ENCODE data around the gene FGFR3.
A peak's percentile ranks its signal among the peaks of the same experiment; 100 is the strongest.

The FGFR3 gene

DNA sequence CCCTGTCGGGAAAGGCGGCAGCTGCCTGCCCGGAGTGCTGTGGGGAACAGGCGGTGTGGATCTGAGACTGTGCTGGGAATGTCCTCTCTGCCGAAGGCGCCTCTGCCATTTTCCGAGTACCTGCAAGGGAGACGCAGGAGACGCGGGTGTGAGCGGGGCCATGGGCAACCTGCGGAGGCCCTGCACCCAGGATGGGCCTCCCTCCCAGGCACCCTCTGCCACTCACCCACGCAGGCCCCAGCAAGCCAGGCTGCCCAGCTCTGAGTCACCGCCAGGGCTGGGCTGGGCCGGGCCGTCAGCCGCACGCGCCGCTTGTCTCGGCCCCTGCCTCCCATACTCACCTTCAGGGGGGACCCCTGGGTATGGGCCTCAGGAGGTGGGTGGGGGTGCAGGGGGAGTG, 3.5 kb upstream of the FGFR3 start:
- no peak for DNase-seq

- DNase-seq: no peak
Observed at GRCh38 chr4:1790005-1790404, 3.1 kb upstream of the FGFR3 start.

DNA sequence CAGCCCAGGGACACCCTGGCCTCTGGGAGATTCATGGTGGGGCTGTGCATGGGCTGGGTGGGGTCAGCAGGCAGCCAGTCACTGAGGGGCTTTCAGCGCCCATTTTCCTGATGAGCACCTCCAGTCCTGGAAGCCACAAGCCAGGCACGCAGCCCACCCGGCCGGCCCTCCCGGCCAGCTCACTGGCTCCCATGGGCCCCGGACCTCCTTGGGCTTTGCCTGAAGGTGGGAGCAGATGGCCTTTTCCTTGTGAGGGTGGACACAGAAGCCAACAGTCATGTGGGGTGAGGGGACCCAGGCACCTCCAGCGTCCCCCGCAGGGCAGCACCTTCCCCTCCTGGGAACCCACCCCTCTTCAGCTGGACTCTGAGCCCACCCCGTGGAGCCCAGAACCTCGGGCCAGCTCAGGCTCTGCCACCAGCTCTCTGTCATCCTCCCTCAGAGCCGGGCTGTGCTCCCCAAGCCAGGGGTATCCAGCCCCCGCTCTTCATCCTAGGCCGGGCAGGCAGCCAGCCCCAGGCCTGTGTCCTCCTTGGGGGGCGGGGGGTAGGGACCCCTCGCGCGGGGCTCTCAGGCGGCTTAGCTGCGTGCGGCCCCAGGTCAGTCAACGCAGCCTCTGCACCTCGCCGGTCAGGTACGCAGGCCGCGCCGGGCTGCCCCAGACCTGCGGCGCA, 798 bp upstream of the FGFR3 start:
- DNase-seq: no peak

GRCh38 chr4:1793496-1793840, 375 bp downstream of the FGFR3 start:
- no peak for DNase-seq

DNA sequence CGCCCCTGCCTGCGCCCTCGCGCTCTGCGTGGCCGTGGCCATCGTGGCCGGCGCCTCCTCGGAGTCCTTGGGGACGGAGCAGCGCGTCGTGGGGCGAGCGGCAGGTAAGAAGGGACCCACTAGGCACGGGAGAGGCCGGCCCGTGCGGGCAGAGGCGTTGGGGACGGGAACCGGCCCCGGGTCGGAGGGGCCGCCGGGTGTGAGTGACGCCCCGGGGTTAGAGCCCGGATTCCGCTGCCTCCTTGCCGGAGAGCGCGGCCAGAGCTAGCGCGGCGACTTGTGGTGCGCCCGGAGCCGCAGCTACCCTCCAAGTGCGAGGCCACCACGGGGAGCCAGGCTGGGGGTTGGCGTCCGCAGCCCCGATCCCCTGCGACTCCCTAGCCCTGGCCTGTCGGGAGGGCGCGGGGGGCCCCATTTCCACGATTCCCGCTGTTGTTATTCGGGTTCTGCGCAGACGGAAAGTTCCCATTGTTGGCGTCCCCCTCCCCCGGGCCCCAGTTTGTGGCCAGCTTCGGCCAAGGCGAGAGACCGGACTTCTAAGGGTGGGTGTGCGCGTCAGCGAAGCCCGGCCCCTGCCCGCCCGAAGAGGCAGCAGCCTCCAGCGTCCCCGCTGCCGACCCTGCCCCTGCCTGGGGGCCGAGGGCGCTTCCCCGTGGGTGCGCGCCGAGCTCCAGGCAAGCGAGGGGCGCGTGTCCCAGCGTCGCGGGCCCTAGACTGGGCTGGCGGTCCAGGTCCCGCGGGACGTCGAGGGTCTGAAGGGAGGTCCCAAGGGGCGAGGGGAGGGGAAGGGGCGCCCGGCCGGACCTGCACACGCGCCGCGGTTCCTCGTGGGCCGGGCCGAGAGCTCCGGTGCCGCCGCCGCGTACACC, 1.1 kb downstream of the FGFR3 start:
- no peak for DNase-seq

- DNase-seq: no peak
Observed at GRCh38 chr4:1794809-1795298, 1.8 kb downstream of the FGFR3 start.

DNA sequence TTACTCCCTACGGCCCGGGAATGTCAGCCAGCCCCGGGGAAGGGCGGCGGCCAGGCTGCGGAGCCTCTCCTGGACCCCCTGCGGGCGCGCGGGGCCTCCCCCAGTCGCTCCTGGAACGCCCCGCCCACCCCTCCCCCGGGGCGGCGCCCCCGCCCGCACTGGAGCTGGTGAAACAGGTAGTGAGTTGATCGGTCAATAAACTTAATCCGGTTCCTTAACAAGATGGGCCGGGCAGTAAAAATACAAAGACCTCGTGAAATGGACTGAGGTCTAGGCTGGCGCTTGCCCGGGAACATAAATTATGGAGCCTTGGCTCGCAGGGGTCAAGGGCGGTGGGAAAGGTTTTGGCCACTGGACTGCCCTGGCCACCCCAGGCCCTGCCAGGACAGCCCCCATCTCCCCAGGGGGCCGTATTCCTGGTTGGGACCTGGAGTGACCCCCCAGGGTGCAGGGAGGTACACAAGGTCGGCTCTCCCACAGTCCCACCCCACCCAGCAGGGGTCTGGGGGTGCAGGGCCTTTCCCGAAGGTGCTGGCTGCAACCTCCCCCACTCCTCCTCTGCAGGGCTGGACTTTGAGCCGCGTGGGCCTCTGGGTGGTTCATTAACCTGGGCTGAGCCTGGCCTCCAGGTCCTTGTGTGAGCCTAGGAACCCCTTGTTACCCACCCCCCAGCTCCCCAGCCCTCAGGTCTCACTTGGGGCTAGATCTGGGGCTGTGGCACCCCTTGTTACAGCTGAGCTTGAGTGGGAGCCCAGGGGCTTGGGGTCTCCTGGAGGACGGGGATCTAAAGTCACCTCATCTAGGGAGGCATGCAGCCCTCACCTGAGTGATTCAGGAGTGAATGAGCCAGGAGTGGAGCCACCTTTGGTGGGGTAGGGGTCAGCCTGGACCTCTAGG, 2.5 kb downstream of the FGFR3 start:
- DNase-seq: peak; percentile 31

DNA sequence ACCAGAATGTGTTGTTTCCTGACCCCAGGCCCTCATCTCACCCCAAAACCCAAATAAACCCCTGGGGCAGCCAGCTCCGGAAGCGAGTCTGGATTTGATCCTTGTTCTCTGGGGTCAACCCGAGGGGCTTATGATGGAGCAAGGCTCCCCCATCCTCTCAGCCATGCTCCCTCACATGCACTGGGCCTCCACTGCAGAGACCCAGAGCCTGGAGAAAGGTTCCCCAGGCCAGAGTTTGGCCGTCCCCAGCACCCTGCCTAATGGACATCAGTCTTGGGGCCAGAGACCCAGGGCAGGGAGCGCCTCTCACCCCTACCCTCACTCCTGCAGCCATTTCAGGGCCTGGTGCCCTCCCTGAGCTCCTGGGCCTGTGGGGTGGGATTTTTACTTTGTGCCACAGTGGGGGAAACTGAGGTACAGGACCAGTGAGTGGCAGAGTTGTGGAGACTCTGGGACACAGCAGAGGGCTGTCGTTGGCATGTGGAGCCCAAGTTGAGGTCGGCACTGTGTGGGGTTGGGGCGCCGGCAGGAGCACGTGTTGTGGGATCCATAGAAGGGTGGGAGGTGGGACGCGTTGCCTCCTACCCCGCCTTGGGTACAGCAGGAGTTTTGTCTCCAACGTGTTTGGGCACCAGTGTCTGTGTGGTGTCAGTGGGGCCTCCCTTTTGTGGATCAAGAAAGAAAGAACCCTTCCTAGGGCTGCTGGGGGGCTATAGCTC, 3.6 kb downstream of the FGFR3 start:
- DNase-seq: no peak

GRCh38 chr4:1797298-1797860, 4.3 kb downstream of the FGFR3 start:
- DNase-seq: no peak

GRCh38 chr4:1797861-1798579, 4.9 kb downstream of the FGFR3 start:
- no peak for DNase-seq

DNA sequence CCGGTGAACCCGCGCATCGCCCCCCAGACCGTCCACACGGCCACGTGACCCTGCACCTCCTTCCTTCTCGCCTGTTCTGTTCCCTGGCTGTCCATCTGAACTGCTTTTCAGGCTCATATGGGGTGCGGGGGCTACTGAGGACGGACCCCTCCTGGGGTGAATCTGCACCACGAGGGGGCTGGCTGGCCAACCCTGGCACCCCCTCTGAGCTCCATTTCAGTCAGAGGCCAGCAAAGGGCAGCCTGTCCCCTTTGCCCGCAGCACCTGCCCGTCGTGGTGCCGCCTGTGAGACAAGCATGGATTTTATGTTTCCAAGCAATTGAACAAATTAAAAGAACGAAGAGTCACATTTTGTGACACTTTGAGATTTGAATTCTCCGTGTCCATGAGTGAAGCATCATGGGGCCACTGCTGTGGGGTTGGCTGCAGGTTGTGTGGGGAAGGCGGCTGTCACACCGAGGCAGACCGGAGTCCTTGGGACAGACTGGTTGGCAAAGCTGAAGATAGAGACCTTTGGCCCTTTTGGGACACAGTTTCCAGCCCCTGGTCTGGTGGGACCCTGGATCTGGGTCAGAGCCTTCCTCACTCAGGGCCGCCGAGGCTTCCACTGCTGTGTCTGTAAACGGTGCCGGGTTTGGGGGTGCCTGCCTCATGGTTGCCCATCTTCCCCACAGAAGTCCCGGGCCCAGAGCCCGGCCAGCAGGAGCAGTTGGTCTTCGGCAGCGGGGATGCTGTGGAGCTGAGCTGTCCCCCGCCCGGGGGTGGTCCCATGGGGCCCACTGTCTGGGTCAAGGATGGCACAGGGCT, 5.7 kb downstream of the FGFR3 start:
- no peak for DNase-seq

DNA sequence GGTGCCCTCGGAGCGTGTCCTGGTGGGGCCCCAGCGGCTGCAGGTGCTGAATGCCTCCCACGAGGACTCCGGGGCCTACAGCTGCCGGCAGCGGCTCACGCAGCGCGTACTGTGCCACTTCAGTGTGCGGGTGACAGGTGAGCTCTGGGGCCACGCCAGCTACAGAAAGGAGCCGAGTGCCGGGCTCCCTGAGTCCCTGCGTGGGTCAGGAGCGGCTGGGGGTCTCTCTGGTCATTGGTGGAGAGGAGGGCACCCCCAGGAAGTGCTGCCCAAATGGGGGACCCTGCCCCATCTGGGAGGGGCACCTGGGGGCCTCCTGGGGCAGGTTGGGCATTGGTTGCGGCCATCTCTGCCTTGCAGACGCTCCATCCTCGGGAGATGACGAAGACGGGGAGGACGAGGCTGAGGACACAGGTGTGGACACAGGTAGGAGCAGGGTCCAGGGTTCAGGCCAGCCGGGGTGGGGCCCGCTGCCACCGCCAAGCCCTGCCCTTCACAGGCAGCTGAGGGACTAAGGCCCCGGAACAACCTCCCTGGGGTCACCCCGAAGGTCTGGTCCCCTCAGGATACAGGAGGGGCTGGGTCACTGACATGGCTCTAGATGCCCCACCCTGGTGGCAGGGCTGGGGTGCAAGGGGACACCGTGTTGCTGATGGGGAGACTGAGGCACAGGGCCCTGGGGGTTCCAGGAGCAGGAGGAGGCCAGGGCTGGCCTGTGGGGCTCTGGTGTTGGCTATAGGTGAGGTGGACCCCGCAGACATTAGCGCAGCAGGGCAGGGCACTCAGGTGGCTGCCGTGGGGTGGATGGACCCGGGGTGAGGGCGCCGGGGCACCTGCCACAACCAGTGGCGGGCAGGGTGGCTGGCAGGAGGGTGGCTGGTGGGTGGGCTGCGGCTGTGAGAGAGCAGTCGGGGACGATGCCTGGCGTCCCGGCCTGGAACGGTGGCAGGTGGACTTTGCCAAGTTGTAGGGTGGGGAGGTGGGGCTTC, 6.6 kb downstream of the FGFR3 start:
- DNase-seq: no peak

DNA sequence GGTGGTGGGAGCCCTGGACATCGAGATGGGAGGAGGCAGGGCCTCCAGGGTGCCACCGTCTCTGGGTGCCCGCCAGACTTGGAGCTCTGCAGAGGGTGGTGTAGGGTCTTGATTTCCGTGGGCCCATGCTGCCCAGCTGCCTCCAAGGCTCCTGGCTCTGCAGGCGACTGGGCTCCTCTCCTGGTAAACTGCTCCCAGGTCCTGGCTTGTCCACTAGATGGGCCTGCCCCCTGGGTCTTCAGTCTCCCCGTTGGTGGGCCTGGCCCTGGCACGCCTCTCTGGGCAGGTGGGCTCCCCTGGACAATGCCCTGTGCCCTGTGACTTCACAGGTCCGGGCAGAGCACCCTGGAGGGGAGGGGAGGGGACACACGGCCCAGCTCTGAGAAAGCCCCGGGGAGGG, 7.7 kb downstream of the FGFR3 start:
- DNase-seq: no peak

GRCh38 chr4:1801286-1801958, 8.3 kb downstream of the FGFR3 start:
- DNase-seq: no peak

GRCh38 chr4:1802151-1802715, 9.1 kb downstream of the FGFR3 start:
- DNase-seq: no peak

DNA sequence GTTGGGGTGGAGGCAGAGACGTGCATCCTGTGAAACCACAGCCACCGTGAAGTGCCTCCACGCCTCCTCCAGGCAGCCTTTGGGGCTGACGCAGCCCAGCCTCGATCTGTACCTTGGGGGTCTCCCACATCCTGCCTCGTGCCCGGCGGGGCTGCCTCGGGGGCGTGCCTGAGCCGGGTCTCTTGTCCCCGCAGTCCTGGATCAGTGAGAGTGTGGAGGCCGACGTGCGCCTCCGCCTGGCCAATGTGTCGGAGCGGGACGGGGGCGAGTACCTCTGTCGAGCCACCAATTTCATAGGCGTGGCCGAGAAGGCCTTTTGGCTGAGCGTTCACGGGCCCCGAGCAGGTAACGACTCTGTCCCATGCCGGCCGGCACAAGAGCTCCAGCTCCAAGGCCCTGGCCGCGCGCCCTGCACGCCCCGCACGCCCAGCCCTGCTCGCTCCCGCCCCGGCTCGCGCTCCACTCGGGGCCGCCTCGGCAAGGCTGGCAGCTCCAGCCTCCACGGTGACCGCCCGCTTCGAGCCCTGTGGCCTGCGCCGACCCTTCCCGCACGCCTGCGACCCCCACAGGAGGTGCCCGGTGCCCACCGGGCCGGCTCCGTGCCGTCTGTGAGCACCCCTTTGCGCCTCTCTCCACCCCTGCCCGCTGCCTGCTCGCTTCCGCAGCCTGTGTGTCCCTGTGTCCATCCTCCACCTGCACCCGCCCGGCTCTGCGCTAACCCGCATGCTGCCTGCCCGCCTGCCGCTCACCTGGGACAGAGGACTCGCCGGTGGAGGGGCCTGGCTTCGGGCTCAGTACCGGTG, 9.8 kb downstream of the FGFR3 start:
- DNase-seq: no peak
